GM21423 (cell line): ENCODE results near the gene PRCD.

Experiments
- ATAC-seq: cut with Tn5 transposase; IDR thresholded peaks from one replicate; pipeline ENCODE4 v1.9.1; 2021; ENCODE audit warnings: mild to moderate bottlenecking, moderate library complexity; ENCODE audit not compliant: unreplicated experiment

The PRCD gene

GRCh38 chr17:76593384-76593826, 53.6 kb downstream of the PRCD start:
- no peak for ATAC-seq

GRCh38 chr17:76593959-76594358, 54.1 kb downstream of the PRCD start:
- ATAC-seq: no peak

GRCh38 chr17:76594690-76595089, 54.8 kb downstream of the PRCD start:
- ATAC-seq: no peak
